KBM-7 (cell line): ENCODE data around the gene ZNF274.
"Not testable (repeated sequence)": the region's sequence is repeated elsewhere in the genome, so short reads cannot be mapped to it uniquely, and the experiment has no call there.

Source experiments
- DNase-seq: peaks from one replicate; pipeline ENCODE4 v3.0.0-alpha.2; 2015
- in situ Hi-C: fragments of 300-500 bp; cut with MboI; formaldehyde crosslinking; loops from 2 replicates; pipeline ENCODE4 v1.14.3; 2020; ENCODE audit warnings: low sequenced_read_pairs, low pct_unique_long_range_greater_than_20kb, mixed read lengths

ZNF274 gene

GRCh38 chr19:58182989-58183816 is at the start of gene ZNF274:
ZNF274 (plus strand) TSS chr19:58183061; CDS start chr19:58183966, 905 bp downstream.
- in situ Hi-C loops = no loop called here
- DNase-seq = peak; percentile 94

- no peak for DNase-seq
- in situ Hi-C loops = no loop called here
Measured at GRCh38 chr19:58134244-58134643, 48.6 kb upstream of the ZNF274 start.

GRCh38 chr19:58145849-58146248 is 37.0 kb upstream of the ZNF274 start:
- DNase-seq = no peak
- in situ Hi-C loops = no loop called here

- in situ Hi-C loops, DNase-seq: not testable (repeated sequence)
Measured at GRCh38 chr19:58147475-58147874, 35.4 kb upstream of the ZNF274 start.

- DNase-seq = no peak
- in situ Hi-C loops = no loop called here
Measured at GRCh38 chr19:58150328-58150921, 32.4 kb upstream of the ZNF274 start, which contains the start of gene ZNF329. ZNF329 (minus strand) TSS chr19:58150789; CDS start chr19:58129503, 21,286 bp downstream.

- DNase-seq = no peak
- in situ Hi-C loops = no loop called here
Measured at GRCh38 chr19:58153386-58153785, 29.5 kb upstream of the ZNF274 start.

- in situ Hi-C loops = no loop called here
- DNase-seq = no peak
Measured at GRCh38 chr19:58154287-58154678, 28.6 kb upstream of the ZNF274 start.

GRCh38 chr19:58154679-58155648 is 27.9 kb upstream of the ZNF274 start:
- in situ Hi-C loops = no loop called here
- DNase-seq = peak; percentile 93

- in situ Hi-C loops = no loop called here
- no peak for DNase-seq
Measured at GRCh38 chr19:58157045-58157728, 25.7 kb upstream of the ZNF274 start.

GRCh38 chr19:58166268-58166667 is 16.6 kb upstream of the ZNF274 start:
- no peak for DNase-seq
- in situ Hi-C loops = no loop called here

GRCh38 chr19:58166708-58167280 is 16.1 kb upstream of the ZNF274 start:
- DNase-seq = peak; percentile 23
- in situ Hi-C loops = no loop called here

- in situ Hi-C loops = no loop called here
- no peak for DNase-seq
Measured at GRCh38 chr19:58170860-58171259, 12.0 kb upstream of the ZNF274 start.

GRCh38 chr19:58181902-58182576 is 822 bp upstream of the ZNF274 start:
- peak; percentile 83 for DNase-seq
- in situ Hi-C loops = no loop called here

- no peak for DNase-seq
- in situ Hi-C loops = no loop called here
Measured at GRCh38 chr19:58182577-58182988, 278 bp upstream of the ZNF274 start.

GRCh38 chr19:58183817-58184215 is 955 bp downstream of the ZNF274 start:
- no peak for DNase-seq
- in situ Hi-C loops = no loop called here

- in situ Hi-C loops = no loop called here
- peak; percentile 68 for DNase-seq
Measured at GRCh38 chr19:58196901-58197616, 14.2 kb downstream of the ZNF274 start.

- no peak for DNase-seq
- in situ Hi-C loops = no loop called here
Measured at GRCh38 chr19:58203814-58204475, 21.1 kb downstream of the ZNF274 start.
